HUES6 (cell line): ENCODE data around the gene GSTA1.
"Not testable (repeated sequence)": the region's sequence is repeated elsewhere in the genome, so short reads cannot be mapped to it uniquely, and the experiment has no call there.

Experiments used
- H3K27ac ChIP-seq: 2 replicates; pipeline ENCODE4 v1.7.0; 2013; ENCODE audit warnings: low read depth, mild to moderate bottlenecking, low read length, inconsistent platforms
- H3K27me3 ChIP-seq: 2 replicates; pipeline ENCODE4 v1.6.1; 2013; ENCODE audit warnings: low read length; ENCODE audit not compliant: control insufficient read depth, insufficient read depth
- H3K36me3 ChIP-seq: 2 replicates; pipeline ENCODE4 v1.6.1; 2013; ENCODE audit warnings: low read length; ENCODE audit not compliant: control insufficient read depth, insufficient read depth
- H3K4me1 ChIP-seq: 2 replicates; pipeline ENCODE4 v1.6.1; 2013; ENCODE audit warnings: low read length; ENCODE audit not compliant: control insufficient read depth, insufficient read depth
- H3K4me3 ChIP-seq: 2 replicates; pipeline ENCODE4 v1.5.1; 2013; ENCODE audit warnings: low read depth, low read length
- H3K9ac ChIP-seq: one replicate; pipeline ENCODE4 v1.6.1; 2013; ENCODE audit warnings: mild to moderate bottlenecking, low read length
- H3K9me3 ChIP-seq: 2 replicates; pipeline ENCODE4 v1.6.1; 2013; ENCODE audit warnings: low read depth, low read length; ENCODE audit not compliant: control insufficient read depth, insufficient read depth

Gene GSTA1

DNA sequence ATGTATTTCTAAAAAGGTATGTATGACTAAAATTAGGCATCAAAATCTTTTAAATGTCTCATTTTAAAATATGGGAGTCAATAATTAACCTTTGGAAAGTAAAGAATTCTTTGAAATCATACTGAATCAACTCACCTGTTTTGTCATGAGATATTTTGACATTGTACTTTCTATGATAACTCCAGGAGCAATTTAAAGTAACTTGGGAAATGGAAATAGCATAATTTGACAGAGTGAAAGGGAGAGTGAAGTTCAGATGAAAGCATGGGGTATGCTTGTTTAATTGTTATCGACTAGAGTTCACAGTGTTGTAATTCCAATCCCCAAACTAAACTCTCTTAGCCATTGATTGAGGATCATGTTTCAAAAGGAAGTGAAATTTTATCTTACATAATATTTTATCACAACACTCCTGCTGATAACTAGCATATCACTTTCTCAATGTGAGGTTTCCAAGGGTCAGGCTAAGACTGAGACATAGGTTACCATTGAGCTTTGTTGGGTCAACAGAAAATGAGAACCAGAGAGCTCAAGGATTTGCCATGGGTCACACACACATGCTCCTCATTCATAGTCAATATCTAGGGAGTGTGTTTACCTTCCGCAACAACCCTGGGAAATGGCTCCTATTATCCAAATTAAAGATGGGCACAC lies 2.3 kb downstream of the GSTA1 start:
- H3K9ac ChIP-seq: no peak overlapping the region
- H3K4me1 ChIP-seq: no peaks in the 10 kb centered on the region
- H3K9me3 ChIP-seq: no peaks in the 10 kb centered on the region
- H3K27me3 ChIP-seq: no peaks in the 10 kb centered on the region
- H3K27ac ChIP-seq: no peak overlapping the region
- H3K4me3 ChIP-seq: no peak overlapping the region
- H3K36me3 ChIP-seq: no peaks in the 10 kb centered on the region

GRCh38 chr6:52799272-52799671 lies 4.3 kb downstream of the GSTA1 start:
- not testable (repeated sequence) for H3K9me3 ChIP-seq, H3K4me3 ChIP-seq, H3K9ac ChIP-seq, H3K36me3 ChIP-seq, H3K27ac ChIP-seq, H3K27me3 ChIP-seq, H3K4me1 ChIP-seq

DNA sequence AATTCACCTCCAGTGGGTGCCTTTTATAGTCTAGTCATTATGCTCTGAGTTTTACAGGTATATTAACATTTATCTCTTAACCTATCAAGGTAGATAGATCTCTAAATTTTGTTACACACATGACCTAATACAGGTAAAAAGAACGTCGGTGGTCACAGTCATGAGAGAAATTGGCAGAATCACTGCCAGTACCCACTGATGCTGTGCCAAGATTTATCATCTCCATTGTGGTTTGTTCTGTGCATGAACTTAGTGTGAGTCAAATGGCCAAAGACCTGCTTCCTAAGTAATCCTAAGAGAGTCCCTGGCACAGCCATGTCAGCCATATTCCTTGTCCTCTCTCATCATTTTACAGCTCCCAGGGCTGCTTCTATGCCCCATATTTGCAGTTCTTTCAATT lies 9.2 kb downstream of the GSTA1 start:
- H3K4me3 ChIP-seq, H3K9ac ChIP-seq, H3K27me3 ChIP-seq, H3K27ac ChIP-seq, H3K36me3 ChIP-seq, H3K9me3 ChIP-seq, H3K4me1 ChIP-seq: not testable (repeated sequence)

DNA sequence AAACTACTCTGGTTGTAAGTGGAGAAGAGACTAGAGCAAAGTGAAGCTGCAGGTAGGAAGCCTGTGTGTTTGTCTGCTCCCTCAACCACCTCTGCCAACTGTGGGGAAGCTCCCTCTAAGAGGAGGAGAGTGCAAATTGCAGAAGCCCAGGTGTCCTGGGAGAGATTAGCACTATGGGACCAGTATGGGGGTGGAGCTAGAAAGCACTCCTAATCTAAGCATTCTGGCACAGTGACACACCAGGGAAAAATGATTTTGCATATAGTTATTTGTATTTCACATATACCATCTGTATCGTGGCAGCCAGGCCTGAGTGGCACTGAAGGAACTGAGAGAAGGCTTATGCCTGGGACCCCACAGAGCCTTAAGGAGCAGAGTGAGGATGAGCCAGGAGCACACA lies 12.8 kb downstream of the GSTA1 start:
- Histone ChIP-seq H3K4me3 (no peak overlapping the region), H3K27ac (no peak overlapping the region), H3K4me1 (no peaks in the 10 kb centered on the region), H3K36me3 (no peaks in the 10 kb centered on the region), H3K9me3 (peaks cover 10% of the 10 kb centered on the region; the same call in 1 of the 2 replicates), H3K9ac (no peak overlapping the region), H3K27me3 (no peaks in the 10 kb centered on the region)

DNA sequence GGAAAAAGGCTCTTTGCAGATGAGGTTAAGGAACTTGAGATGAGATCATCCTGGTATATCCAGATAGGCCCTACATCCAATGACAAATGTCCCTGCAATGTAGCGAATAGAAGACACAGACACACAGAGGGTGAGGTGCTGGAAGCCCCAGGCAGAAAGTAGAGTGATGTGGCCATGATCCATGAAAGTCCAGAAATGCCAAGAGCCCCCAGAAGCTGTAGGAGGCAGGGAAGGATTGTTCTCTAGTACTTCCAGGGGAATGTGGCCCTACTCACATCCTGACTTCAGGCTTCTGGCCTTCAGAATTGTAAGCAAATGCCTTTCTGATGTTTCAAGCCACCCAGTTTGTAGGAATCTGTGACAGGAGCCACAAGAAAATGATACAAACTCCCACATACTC lies 14.0 kb downstream of the GSTA1 start:
- not testable (repeated sequence) for H3K36me3 ChIP-seq, H3K4me3 ChIP-seq, H3K27ac ChIP-seq, H3K27me3 ChIP-seq, H3K9ac ChIP-seq, H3K4me1 ChIP-seq
- peaks cover 11% of the 10 kb centered on the region; the same call in 1 of the 2 replicates for H3K9me3 ChIP-seq

DNA sequence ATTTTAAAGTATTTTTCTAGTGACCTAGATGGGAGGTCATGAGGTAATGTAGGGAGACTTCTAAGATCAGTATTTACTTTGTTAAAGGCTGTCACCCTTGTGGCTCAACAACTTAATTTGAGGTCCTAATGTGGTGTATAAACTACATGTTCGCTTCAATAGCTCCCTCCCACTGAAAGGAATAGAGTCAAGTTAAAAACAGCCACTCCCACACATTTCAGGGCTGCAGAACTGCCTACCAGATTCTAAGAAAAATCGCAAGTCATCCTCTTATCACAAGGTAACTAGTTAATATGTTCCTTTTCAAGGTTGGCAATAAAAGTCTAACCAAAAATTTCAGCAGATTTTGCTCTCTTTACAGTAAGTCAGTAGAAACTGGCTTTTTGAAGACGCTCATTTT lies 15.1 kb downstream of the GSTA1 start:
- no peaks in the 10 kb centered on the region for H3K36me3 ChIP-seq
- no peak overlapping the region for H3K27ac ChIP-seq
- no peak overlapping the region for H3K4me3 ChIP-seq
- H3K9me3 ChIP-seq: peaks cover 11% of the 10 kb centered on the region; the same call in 1 of the 2 replicates
- no peaks in the 10 kb centered on the region for H3K27me3 ChIP-seq
- H3K4me1 ChIP-seq: no peaks in the 10 kb centered on the region
- no peak overlapping the region for H3K9ac ChIP-seq

DNA sequence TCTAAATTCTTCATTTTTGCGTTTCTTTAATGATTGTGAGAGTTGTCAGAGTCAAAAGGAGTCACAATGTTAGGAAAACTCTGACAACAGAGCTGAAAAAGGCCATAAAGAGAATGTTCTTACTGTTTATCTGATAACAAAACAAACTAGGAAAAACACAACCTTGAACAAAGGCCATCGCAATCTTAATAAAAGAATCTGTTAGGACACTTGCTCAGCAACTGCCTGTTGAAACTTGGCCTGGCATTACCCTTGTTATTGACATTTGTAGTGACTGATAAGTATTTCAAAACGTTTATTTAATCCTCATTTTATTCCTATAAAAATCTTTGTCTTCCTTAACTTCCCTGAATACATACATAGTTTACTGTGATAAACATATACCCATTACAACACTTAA lies 15.7 kb downstream of the GSTA1 start:
- H3K4me3 ChIP-seq: no peak overlapping the region
- no peak overlapping the region for H3K27ac ChIP-seq
- no peaks in the 10 kb centered on the region for H3K4me1 ChIP-seq
- H3K9ac ChIP-seq: no peak overlapping the region
- H3K36me3 ChIP-seq: no peaks in the 10 kb centered on the region
- no peaks in the 10 kb centered on the region for H3K27me3 ChIP-seq
- H3K9me3 ChIP-seq: peaks cover 11% of the 10 kb centered on the region; the same call in 1 of the 2 replicates

DNA sequence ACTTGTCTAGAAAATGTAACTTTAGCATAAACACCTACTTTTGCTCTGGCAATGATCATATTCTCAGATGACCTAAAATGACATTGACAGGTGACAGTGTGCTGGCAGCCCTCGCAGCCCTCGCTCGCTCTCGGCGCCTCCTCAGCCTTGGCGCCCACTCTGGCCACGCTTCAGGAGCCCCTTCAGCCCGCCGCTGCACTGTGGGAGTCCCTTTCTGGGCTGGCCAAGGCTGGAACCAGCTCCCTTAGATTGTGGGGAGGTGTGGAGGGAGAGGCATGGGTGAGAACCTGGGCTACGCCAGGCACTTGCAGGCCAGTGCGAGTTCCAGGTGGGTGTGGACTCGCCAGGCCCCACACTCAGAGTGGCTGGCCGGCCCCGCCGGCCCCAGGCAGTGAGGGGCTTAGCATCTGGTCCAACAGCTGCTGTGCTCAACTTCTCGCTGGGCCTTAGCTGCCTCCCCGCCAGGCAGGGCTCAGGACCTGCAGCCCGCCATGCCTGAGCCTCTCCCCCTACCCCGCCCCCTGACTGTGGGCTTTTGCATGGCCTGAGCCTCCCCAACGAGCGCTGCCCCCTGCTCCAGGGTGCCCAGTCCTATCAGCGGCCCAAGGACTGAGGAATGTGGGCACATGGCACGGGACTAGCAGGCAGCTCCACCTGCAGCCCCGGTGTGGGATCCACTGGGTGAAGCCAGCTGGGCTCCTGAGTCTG lies 17.2 kb downstream of the GSTA1 start:
- Histone ChIP-seq H3K4me1 (no peaks in the 10 kb centered on the region), H3K9me3 (peaks cover 3% of the 10 kb centered on the region; the same call in 1 of the 2 replicates), H3K27me3 (no peaks in the 10 kb centered on the region), H3K27ac (no peak overlapping the region), H3K4me3 (no peak overlapping the region), H3K36me3 (no peaks in the 10 kb centered on the region), H3K9ac (no peak overlapping the region)

- not testable (repeated sequence) for H3K9me3 ChIP-seq, H3K36me3 ChIP-seq, H3K4me1 ChIP-seq
Measured at GRCh38 chr6:52782696-52783274, 20.8 kb downstream of the GSTA1 start.

GRCh38 chr6:52782209-52782608 lies 21.4 kb downstream of the GSTA1 start:
- not testable (repeated sequence) for H3K27ac ChIP-seq, H3K9ac ChIP-seq

More at GRCh38 chr6:52782696-52783274, 20.8 kb downstream of the GSTA1 start:
- not testable (repeated sequence) for H3K4me3 ChIP-seq, H3K27ac ChIP-seq, H3K9ac ChIP-seq, H3K27me3 ChIP-seq

DNA sequence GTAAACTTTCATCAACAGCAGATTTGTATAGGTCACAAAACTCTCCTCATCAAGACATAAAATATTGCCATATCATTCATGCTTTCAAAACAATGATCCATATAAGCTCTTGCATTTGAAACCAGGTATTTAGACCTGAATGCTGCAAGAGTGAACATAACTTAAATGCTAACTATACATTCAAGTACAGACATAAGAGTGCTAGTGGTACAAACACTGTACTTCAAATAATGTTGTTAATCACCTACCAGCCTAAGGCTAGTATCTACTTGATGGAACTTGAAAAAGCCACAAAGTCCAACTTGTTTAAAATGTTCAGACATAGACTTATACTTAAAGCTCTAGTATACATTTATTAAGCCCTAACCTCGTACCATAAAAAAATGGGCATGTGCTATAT lies 24.4 kb downstream of the GSTA1 start:
- Histone ChIP-seq H3K9ac (no peak overlapping the region), H3K4me1 (no peaks in the 10 kb centered on the region), H3K36me3 (no peaks in the 10 kb centered on the region), H3K4me3 (no peak overlapping the region), H3K27ac (no peak overlapping the region), H3K9me3 (peaks cover 5% of the 10 kb centered on the region; the same call in 1 of the 2 replicates), H3K27me3 (no peaks in the 10 kb centered on the region)

More at GRCh38 chr6:52782209-52782608, 21.4 kb downstream of the GSTA1 start:
- H3K9me3 ChIP-seq, H3K4me1 ChIP-seq, H3K27me3 ChIP-seq, H3K36me3 ChIP-seq, H3K4me3 ChIP-seq: not testable (repeated sequence)
